K562 (cell line): ENCODE data around the gene TRIM32.

Experiments used
- CTCF ChIP-seq, 3 experiments: IDR thresholded peaks in 2 of 3; conservative IDR thresholded peaks in 1 of 3; 2 replicates each; pipeline ENCODE4 v1.5.1; 2011 to 2012; ENCODE audit warnings: low read length in 3 of 3, mild to moderate bottlenecking in 3 of 3, control low read depth in 2 of 3, improper control_type of control experiment in 1 of 3, inconsistent platforms in 1 of 3, low read depth in 1 of 3, mixed read lengths in 1 of 3, moderate library complexity in 1 of 3; ENCODE audit not compliant: insufficient read depth in 2 of 3
- GABPA ChIP-seq: fragments of 200-800 bp; sonication (Bioruptor generic); conservative IDR thresholded peaks from 2 replicates; pipeline ENCODE4 v1.6.1; 2016; ENCODE audit warnings: low read depth, missing genetic modification characterization, missing compliant biosample characterization
- POLR2A ChIP-seq: fragments of 450-650 bp; conservative IDR thresholded peaks from 2 replicates; pipeline ENCODE4 v1.6.1; 2016
- SIN3B ChIP-seq: fragments of 450-650 bp; IDR thresholded peaks from 2 replicates; pipeline ENCODE4 v1.6.1; 2017; ENCODE audit warnings: low read depth, mild to moderate bottlenecking, moderate library complexity
- TAF1 ChIP-seq: IDR thresholded peaks from 2 replicates; pipeline ENCODE4 v1.6.1; 2011; ENCODE audit warnings: mild to moderate bottlenecking, low read length, moderate library complexity; ENCODE audit not compliant: insufficient read depth, control insufficient read depth, severe bottlenecking; ENCODE audit errors: extremely low read depth
- ZNF121 ChIP-seq: sonication (generic); formaldehyde crosslinking; conservative IDR thresholded peaks from 2 replicates; pipeline ENCODE4 v1.8.0; 2022; ENCODE audit warnings: missing genetic modification reagents
- ZNF146 ChIP-seq: IDR thresholded peaks from one replicate; pipeline ENCODE4 v1.6.1; 2018; ENCODE audit warnings: missing compliant biosample characterization; ENCODE audit not compliant: unreplicated experiment
- ZNF354B ChIP-seq: fragments of 250-450 bp; sonication (Bioruptor Pico); IDR thresholded peaks from 2 replicates; pipeline ENCODE4 v1.4.0; 2020
- TF ChIP-seq, protein P1 (sequence below): fragments of 250-450 bp; sonication (Bioruptor Pico); IDR thresholded peaks from 2 replicates; pipeline ENCODE4 v1.5.1; 2021; ENCODE audit warnings: mild to moderate bottlenecking

- no peak for TF ChIP-seq ZNF354B (CRISPR knock-in tag)
- no peak for TF ChIP-seq TAF1
- TF ChIP-seq POLR2A, result no peak
- no peak for TF ChIP-seq GABPA (tag)
- TF ChIP-seq SIN3B, result no peak
- TF ChIP-seq, protein P1, sequence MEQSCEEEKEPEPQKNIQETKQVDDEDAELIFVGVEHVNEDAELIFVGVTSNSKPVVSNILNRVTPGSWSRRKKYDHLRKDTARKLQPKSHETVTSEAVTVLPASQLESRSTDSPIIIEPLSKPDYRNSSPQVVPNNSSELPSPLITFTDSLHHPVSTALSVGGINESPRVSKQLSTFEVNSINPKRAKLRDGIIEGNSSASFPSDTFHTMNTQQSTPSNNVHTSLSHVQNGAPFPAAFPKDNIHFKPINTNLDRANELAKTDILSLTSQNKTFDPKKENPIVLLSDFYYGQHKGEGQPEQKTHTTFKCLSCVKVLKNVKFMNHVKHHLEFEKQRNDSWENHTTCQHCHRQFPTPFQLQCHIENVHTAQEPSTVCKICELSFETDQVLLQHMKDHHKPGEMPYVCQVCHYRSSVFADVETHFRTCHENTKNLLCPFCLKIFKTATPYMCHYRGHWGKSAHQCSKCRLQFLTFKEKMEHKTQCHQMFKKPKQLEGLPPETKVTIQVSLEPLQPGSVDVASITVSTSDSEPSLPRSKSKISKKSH (CRISPR knock-in tag), result no peak
- TF ChIP-seq ZNF146 (CRISPR knock-in tag), result no peak
- no peak for TF ChIP-seq ZNF121 (CRISPR knock-in tag)
- no peak for TF ChIP-seq CTCF (IDR thresholded peaks at IDR 0.05 in 2 of 3, conservative IDR thresholded peaks at IDR 0.05 in 1 of 3; ENCODE audit: insufficient read depth in 2 of 3, low read depth in 1 of 3, low read length in 3 of 3)
These were observed 54.6 kb downstream of the TRIM32 start for GRCh38 chr9:116741742-116742141.
